HG03045 (cell line): ENCODE data around the gene EPAS1.

Source experiments
- ATAC-seq: cut with Tn5 transposase; IDR thresholded peaks from one replicate; pipeline ENCODE4 v1.9.1; 2021; ENCODE audit warnings: mild to moderate bottlenecking, moderate library complexity; ENCODE audit not compliant: unreplicated experiment

EPAS1 gene

GRCh38 chr2:46360303-46360702, 63.1 kb downstream of the EPAS1 start:
- ATAC-seq: no peak

GRCh38 chr2:46361920-46362666, 64.9 kb downstream of the EPAS1 start:
- no peak for ATAC-seq

DNA sequence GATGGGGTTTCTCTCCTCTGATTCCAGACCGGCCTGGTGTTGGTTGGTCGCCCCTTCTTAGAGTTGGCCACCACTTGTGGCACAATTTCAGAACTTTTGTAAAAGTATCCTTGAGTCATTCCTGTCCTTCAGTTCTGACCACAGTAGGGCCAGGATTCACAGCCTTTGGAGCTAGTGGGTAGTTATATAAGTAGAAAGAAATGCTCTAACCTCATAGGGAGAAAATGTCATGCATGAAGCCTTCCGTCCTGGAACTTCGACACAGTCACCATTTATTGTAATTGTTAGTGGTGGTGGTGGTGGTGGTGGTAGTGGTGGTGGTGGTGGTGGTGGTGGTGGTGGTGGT, 65.4 kb downstream of the EPAS1 start:
- ATAC-seq: no peak

- no peak for ATAC-seq
Measured at GRCh38 chr2:46363535-46364170, 66.4 kb downstream of the EPAS1 start.

GRCh38 chr2:46364797-46365457, 67.7 kb downstream of the EPAS1 start:
- ATAC-seq: no peak

- no peak for ATAC-seq
Measured at GRCh38 chr2:46365913-46366667, 68.9 kb downstream of the EPAS1 start.

GRCh38 chr2:46366668-46367052, 69.5 kb downstream of the EPAS1 start:
- ATAC-seq: no peak

DNA sequence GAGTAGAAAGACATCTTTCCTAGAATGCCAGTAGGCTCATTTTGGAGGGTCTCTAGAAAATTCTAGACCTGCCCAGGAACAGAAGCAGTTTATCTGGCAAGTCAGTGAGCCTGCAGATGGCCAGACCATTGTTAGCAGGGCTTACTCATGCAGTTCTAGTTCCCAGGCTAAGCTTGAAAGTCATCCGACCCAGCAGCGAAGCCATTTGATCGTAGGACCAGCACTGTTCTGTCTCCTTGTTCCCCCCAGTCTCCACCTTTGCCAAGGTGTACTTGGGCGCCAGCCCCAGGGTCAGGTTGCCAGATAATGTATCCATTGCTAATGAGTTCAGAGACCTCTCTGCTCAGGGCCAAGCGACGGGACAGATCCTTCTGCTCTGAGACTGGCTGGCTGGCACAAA, 70.1 kb downstream of the EPAS1 start:
- no peak for ATAC-seq

DNA sequence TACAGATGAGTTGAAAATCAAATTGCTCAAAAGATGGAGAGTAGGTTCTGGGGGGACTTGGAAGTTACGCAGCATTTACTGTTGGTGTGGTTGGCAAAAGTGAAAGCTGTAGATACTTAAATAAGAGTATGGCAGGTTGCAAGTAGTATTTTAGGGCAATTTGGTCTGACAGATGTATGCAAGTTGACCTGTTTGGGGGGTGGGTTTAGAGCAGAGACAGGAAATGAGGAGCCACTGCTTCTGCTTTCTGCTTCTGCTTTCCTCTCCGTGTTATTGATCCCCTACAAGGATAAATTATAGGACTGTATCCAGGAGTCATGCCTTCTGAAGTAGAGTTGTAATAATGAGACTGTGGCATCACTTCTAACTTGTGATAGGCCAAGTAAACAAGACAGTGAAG, 71.2 kb downstream of the EPAS1 start:
- ATAC-seq: no peak

- no peak for ATAC-seq
Measured at GRCh38 chr2:46369783-46370182, 72.6 kb downstream of the EPAS1 start.

GRCh38 chr2:46371854-46372253, 74.6 kb downstream of the EPAS1 start:
- ATAC-seq: no peak

GRCh38 chr2:46372475-46372874, 75.3 kb downstream of the EPAS1 start:
- no peak for ATAC-seq

GRCh38 chr2:46373238-46373637, 76.0 kb downstream of the EPAS1 start:
- no peak for ATAC-seq

DNA sequence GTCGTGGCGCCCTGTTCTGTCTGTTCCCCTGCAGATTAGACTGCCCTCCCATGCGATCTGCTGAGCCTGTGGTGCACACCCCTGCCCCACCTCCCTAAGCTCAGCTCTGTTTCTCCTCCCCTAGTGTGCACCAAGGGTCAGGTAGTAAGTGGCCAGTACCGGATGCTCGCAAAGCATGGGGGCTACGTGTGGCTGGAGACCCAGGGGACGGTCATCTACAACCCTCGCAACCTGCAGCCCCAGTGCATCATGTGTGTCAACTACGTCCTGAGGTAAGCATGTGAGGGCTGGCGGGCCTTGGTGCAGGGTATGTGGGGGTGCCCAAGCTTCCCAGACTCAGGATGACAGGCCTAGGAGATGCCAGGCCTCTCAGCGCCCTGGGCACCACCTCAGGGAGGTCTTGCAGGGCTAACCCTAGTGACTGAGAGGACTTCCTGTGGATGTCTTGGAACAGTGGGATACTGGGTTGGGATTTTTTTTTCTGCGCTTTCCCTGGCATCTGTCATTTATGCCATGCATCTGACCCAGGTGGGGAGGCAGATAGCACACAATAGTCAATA, 78.4 kb downstream of the EPAS1 start:
- ATAC-seq: no peak

DNA sequence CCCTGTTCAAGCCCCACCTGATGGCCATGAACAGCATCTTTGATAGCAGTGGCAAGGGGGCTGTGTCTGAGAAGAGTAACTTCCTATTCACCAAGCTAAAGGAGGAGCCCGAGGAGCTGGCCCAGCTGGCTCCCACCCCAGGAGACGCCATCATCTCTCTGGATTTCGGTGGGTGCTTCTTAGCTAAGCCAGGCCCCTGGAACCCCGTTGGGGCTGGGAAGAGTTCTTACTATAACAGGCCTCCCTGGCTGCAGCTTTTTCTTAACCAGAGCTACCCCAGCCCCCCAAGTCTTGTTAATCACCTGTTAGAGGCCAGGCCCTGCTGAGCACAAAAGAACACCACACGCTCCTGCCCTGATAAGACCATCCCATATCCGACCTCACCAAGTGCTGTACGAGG, 79.4 kb downstream of the EPAS1 start:
- ATAC-seq: no peak

DNA sequence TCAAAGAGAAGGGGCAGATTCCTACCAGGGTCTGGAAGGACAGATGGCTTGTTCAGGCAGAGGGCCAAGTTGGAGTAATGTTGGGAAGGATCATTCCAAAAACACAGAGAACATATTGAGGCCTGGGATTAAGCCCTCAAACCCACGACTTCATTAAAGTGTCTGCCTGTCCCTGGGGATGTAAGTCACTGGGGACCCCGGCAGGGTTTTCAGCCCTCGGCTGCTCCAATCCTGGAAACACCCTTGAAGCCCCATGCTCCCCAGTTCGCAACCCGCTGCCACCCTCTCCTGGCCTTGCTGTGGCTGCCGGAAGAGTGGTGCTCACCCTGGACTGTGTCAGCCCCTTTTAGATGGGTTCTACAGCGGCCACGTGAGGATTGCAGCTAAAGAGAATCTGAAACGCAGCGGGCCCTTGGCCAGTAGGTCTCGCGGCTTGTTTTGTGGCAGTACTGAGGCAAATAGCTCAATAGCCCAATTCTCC, 79.9 kb downstream of the EPAS1 start:
- no peak for ATAC-seq

DNA sequence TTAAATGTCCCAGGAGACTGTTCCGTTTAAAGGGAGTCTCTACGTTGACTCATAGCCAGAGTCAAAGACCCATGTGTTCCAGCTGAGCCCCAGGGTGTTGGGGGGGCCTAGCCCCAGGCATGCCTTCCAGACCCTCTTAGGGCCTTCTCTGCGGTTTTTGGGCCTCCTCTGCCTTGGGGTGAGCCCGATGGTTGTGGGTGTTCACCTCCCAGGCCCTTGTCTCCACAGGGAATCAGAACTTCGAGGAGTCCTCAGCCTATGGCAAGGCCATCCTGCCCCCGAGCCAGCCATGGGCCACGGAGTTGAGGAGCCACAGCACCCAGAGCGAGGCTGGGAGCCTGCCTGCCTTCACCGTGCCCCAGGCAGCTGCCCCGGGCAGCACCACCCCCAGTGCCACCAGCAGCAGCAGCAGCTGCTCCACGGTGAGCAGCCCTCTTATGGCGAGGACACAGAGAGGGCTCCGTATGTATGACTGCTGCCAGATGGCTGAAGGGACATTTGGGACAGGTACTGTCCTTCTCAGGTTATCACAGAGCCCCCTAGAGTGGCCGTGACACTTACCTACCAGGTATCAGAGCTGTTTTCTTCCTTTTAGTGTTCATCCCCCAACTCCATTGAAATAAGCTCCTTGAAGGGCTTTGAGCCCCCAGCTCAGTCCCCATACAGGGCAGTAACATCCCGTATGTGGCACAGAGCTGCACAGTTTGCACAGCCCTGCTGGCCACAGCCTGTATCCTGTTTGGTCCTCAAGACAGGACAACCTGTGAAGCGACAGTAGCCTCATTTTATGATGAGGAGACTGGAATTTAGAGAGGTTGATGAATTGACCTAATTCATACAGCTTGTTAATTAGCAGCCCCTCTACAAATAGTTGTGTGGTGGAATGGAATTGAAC, 80.7 kb downstream of the EPAS1 start:
- ATAC-seq: no peak

GRCh38 chr2:46378616-46379015, 81.4 kb downstream of the EPAS1 start:
- no peak for ATAC-seq

GRCh38 chr2:46379213-46380037, 82.2 kb downstream of the EPAS1 start:
- no peak for ATAC-seq
